C4-2B (cell line): Measurements from ENCODE around the gene TPPP2.

Experiments
- H3K27ac ChIP-seq: fragments of 450-650 bp; 2 replicates; pipeline ENCODE4 v1.5.1; 2017
- ZFX ChIP-seq: fragments of 450-650 bp; IDR thresholded peaks from 2 replicates; pipeline ENCODE4 v1.6.1; 2017
- TF ChIP-seq, protein P1 (sequence below): fragments of 450-650 bp; conservative IDR thresholded peaks from 2 replicates; pipeline ENCODE4 v1.5.1; 2017; ENCODE audit warnings: mild to moderate bottlenecking

The TPPP2 gene

DNA sequence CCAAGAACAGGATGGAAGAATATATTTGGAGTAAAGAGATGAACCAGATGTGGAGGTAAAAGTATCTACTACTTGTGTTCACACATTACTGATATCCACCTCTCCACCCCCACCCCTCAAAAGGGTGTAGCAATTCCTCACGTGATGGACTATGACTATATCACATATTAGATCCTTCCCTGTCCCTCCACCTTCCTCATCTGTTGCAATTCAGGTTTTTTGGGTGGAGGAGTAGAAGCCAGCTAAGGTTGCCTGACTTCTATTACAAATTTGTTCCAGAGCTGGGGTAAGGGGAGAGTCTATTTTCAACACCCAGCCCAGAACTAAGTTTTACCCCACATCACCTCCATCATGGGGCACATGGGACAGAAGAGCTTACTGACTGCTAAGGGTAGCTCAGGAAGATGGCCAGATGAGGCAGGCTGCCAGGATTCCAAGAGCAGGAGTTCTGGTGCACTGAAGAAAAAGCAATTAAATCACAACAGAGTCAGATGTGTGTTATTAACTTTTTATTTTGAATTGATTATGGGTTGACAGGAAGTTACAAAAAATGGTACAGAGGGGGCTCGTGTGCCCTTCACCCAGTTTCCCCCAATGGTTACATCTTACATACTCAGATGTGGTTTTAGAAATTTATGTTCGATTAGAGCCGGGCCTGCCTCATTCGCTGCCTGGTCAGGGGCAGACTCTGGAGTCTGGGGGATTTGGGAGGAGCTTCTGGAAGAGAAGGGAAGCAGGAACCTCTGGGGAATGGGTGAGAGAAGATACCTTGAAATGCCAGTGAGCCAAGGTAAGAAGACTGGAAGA lies 2.5 kb downstream of the TPPP2 start:
- TF ChIP-seq ZFX, result no peak
- TF ChIP-seq, protein P1, sequence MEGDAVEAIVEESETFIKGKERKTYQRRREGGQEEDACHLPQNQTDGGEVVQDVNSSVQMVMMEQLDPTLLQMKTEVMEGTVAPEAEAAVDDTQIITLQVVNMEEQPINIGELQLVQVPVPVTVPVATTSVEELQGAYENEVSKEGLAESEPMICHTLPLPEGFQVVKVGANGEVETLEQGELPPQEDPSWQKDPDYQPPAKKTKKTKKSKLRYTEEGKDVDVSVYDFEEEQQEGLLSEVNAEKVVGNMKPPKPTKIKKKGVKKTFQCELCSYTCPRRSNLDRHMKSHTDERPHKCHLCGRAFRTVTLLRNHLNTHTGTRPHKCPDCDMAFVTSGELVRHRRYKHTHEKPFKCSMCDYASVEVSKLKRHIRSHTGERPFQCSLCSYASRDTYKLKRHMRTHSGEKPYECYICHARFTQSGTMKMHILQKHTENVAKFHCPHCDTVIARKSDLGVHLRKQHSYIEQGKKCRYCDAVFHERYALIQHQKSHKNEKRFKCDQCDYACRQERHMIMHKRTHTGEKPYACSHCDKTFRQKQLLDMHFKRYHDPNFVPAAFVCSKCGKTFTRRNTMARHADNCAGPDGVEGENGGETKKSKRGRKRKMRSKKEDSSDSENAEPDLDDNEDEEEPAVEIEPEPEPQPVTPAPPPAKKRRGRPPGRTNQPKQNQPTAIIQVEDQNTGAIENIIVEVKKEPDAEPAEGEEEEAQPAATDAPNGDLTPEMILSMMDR, result no peak
- no peak overlapping the region for H3K27ac ChIP-seq

DNA sequence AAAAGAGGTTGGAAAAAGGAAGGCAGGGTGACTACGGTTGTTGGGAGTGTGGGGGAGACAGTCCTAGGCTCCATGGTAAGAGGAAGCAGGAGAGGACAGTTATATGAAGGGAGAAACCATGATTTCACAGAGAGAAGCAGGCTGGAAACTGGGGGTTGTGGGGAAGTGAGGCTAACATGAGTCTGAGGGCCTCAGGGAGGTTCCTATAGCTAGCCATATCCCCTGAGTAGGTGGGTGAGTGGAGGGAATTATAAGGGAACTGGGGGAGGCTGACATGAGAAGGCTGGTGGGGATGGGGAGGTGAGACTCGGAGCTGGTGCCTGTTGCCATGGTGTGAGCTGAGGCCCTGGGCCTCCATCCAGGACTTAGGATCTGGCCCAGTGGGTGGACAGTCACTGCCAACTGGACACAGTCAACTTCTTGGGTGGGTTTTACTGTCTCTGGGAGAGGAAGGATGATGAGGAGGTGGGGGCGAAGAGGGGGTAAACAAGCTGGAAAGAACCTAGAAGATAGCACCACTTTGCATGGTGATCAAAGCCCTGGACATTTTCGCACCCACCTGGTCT lies 3.2 kb downstream of the TPPP2 start:
- H3K27ac ChIP-seq, result no peak overlapping the region
- TF ChIP-seq, protein P1, result no peak
- TF ChIP-seq ZFX, result no peak

DNA sequence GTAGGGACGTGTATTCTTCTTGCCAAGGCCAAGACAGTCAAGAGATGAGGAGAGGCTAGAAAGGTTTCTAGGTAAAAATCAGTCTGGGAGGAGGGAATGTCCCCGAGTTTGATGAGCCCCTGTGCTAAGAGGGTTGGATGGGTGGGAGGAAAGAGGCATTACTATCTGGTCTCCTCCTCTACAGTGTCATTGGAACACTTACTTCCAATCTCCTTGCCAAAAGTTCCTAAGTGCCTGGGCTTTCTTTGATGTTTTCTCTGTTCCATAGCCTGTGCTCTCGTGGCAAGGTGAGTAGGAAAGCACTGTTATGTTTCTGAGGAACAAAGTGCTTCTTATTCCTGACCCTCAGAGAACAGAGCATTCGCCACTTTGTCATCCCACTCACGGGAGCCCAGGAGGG lies 4.7 kb downstream of the TPPP2 start, which contains the start of gene RNASE13:
Gene RNASE13 (minus strand): TSS at position 101 of the 400 bp plus-strand sequence. CDS start 519 bp downstream, outside the sequence.
- no peak within 1 kb of the TSS for H3K27ac ChIP-seq
- TF ChIP-seq, protein P1, result no peak
- TF ChIP-seq ZFX, result no peak

DNA sequence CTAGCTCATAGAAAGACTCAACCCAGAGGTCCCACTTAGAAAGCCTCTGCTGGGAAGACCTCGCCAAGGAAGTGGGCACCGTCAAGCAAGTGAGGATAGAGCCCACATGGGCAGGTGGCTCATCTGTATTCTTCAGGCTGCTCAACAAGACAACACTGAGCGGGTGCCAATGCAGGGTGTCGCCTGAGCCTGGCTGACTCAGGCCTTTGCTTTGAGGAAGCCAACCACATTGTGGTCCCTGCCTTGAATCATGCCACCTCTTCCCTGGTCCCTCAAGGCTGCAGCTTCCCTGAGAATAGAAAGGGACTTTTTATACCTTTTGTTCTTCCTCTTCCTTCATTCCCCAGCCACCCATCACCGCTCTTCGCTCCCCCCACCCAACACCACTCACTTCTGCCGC lies 6.7 kb downstream of the TPPP2 start:
- H3K27ac ChIP-seq, result no peak overlapping the region
- TF ChIP-seq, protein P1, result no peak
- no peak for TF ChIP-seq ZFX

DNA sequence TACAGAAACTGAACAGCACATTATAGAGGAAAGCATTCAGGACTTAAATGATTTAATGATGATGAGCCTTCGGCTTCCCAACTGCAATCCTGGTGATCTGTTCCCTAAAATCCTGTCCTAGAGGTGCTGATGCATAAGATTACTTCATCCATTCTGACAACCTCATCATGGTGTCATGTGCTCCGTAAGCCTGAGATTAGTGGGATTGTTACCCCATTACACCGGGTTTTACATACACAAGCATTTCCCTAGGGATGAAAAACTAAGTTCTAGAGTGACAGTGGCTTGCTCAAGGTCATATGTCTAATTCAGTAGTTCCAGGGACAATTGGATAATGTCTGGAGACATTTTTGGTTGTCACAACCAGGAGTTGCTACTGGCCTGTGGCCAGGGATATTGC lies 7.1 kb downstream of the TPPP2 start:
- no peak for TF ChIP-seq ZFX
- TF ChIP-seq, protein P1, result no peak
- no peak overlapping the region for H3K27ac ChIP-seq

DNA sequence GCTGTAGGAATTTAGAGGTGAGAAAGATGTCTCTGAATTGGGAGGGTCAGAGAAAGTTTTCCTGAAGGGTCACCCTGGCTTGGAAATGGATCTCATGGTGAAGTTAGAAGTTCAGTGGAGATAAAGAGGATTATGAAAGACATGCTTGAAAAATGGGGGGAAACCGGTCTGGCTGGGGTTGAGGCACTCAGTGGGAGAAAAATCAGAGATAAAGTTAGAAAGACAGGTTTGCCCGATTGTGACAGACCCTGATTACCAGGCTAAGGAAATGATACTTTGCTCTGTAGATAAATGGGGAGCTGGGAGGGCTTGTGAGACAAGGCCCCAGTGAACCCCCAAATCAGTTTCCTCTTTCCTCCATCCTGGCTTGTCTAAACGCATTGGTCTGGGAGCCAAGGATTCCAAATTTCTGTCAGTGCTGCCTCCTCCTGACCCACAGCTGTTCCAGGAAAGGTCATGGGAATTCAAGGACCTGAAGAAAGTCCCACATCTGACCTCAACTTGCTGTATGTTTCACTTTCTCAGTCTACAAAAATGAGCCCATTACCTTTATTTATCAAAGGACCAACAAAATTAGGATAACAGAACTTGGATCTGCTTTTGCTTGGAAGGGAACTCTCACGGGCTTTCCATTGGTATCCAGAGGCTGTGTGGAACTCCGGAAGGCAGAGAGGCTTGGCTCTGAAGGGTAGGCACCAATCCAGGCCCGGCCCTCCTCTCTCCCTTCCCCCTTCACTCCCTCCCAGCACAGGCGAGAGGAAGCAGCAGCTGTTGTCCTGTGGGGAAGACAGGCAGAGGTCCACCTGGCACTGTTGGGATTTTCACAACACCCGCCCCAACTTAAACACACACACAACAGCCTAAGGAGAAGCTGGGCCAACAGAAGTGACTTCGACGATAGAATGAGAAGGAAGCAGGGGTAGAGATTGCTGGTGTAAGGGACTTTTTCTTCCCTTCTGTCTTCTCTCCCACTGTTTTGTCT lies 8.7 kb downstream of the TPPP2 start:
- TF ChIP-seq, protein P1, result no peak
- no peak for TF ChIP-seq ZFX
- no peak overlapping the region; the same call in 1 of the 2 replicates for H3K27ac ChIP-seq
